Hepatic stellate cell (primary cell): ENCODE data around the gene RAD54L2.
"Not testable (repeated sequence)": the region's sequence is repeated elsewhere in the genome, so short reads cannot be mapped to it uniquely, and the experiment has no call there.

Source experiments
- DNase-seq: peaks from one replicate; pipeline ENCODE4 v3.0.0; 2011; ENCODE audit warnings: low spot score

RAD54L2 gene

GRCh38 chr3:51539291-51539941 lies 897 bp downstream of the RAD54L2 start:
- peak; percentile 78 for DNase-seq

GRCh38 chr3:51542596-51542995 lies 4.1 kb downstream of the RAD54L2 start:
- DNase-seq: not testable (repeated sequence)

- no peak for DNase-seq
These were observed 5.7 kb downstream of the RAD54L2 start for GRCh38 chr3:51544011-51544775.

- DNase-seq: no peak
These were observed 8.8 kb downstream of the RAD54L2 start for GRCh38 chr3:51547274-51547673.

GRCh38 chr3:51549311-51549710 lies 10.8 kb downstream of the RAD54L2 start:
- DNase-seq: no peak

GRCh38 chr3:51550080-51550819 lies 11.7 kb downstream of the RAD54L2 start:
- no peak for DNase-seq

GRCh38 chr3:51557993-51558392 lies 19.5 kb downstream of the RAD54L2 start:
- DNase-seq: no peak

GRCh38 chr3:51559411-51559888 lies 20.9 kb downstream of the RAD54L2 start:
- DNase-seq: no peak

GRCh38 chr3:51559961-51560360 lies 21.4 kb downstream of the RAD54L2 start:
- no peak for DNase-seq

- DNase-seq: not testable (repeated sequence)
These were observed 23.9 kb downstream of the RAD54L2 start for GRCh38 chr3:51562403-51562802.

- no peak for DNase-seq
These were observed 29.5 kb downstream of the RAD54L2 start for GRCh38 chr3:51568036-51568435.

GRCh38 chr3:51568996-51569395 lies 30.5 kb downstream of the RAD54L2 start:
- no peak for DNase-seq

GRCh38 chr3:51578238-51578637 lies 39.7 kb downstream of the RAD54L2 start:
- DNase-seq: no peak

- DNase-seq: no peak
These were observed 41.9 kb downstream of the RAD54L2 start for GRCh38 chr3:51580418-51580817.

GRCh38 chr3:51581524-51581923 lies 43.0 kb downstream of the RAD54L2 start:
- no peak for DNase-seq

- DNase-seq: no peak
These were observed 46.7 kb downstream of the RAD54L2 start for GRCh38 chr3:51585197-51585596.

GRCh38 chr3:51585871-51586270 lies 47.4 kb downstream of the RAD54L2 start:
- no peak for DNase-seq
